NT2/D1 (cell line): Measurements from ENCODE around the gene CXXC5.
"Not testable (repeated sequence)": the region's sequence is repeated elsewhere in the genome, so short reads cannot be mapped to it uniquely, and the experiment has no call there.

ENCODE experiments used
- SUZ12 ChIP-seq: IDR thresholded peaks from 2 replicates; pipeline ENCODE4 v1.6.1; 2011; ENCODE audit not compliant: insufficient read length, insufficient read depth; ENCODE audit errors: extremely low read depth
- YY1 ChIP-seq: IDR thresholded peaks from 2 replicates; pipeline ENCODE4 v1.6.1; 2011; ENCODE audit not compliant: insufficient read length, insufficient read depth
- ZNF274 ChIP-seq: IDR thresholded peaks from 2 replicates; pipeline ENCODE4 v1.6.1; 2011; ENCODE audit warnings: mild to moderate bottlenecking, low read depth, low read length

DNA sequence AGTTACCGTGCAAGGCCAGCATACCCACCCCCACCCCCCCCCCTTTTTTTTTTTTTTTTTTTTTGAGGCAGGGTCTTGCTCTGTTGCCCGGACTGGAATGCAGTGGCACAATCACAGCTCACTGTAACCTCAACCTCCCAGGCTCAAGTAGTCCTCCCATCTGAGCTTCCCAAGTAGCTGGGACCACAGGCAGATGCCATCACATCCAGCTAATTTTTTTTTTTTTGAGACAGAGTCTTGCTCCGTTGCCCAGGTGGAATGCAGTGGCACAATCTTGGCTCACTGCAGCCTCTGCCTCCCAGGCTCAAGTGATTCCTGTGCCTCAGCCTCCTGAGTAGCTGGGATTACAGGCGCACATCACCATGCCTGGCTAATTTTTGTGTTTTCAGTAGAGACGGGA, 22.8 kb upstream of the CXXC5 start:
- not testable (repeated sequence) for TF ChIP-seq ZNF274, YY1, SUZ12
